Neural cell (in vitro differentiated cells): Measurements from ENCODE around the gene ACYP2.

ENCODE experiments used
- POLR2AphosphoS5 ChIP-seq: IDR thresholded peaks from 2 replicates; pipeline ENCODE4 v1.6.1; 2012
- TF ChIP-seq, protein P1 (sequence below): fragments of 450-650 bp; IDR thresholded peaks from 2 replicates; pipeline ENCODE4 v1.5.1; 2014; ENCODE audit warnings: antibody characterized with exemption, mild to moderate bottlenecking, moderate library complexity; ENCODE audit not compliant: poor library complexity, severe bottlenecking

DNA sequence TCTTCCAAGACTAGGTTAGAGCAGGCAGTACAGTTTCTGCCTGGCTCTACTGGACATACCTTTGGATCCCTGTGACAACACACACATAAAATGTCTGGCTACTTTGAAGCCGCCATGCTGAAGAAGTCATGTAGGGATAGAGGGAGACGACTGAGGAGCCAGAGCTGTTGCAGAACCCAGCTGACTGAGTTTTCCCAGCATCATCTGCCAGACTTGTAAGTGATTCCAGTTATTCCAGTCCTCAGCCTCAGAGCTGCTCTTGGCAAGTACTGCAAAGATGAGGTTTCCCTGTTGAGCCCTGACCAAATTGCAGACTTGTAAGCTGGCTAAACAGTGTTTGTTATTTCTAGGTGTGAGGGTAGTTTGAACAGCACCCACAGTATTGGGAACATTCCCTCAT, 172.1 kb downstream of the ACYP2 start:
- TF ChIP-seq, protein P1, sequence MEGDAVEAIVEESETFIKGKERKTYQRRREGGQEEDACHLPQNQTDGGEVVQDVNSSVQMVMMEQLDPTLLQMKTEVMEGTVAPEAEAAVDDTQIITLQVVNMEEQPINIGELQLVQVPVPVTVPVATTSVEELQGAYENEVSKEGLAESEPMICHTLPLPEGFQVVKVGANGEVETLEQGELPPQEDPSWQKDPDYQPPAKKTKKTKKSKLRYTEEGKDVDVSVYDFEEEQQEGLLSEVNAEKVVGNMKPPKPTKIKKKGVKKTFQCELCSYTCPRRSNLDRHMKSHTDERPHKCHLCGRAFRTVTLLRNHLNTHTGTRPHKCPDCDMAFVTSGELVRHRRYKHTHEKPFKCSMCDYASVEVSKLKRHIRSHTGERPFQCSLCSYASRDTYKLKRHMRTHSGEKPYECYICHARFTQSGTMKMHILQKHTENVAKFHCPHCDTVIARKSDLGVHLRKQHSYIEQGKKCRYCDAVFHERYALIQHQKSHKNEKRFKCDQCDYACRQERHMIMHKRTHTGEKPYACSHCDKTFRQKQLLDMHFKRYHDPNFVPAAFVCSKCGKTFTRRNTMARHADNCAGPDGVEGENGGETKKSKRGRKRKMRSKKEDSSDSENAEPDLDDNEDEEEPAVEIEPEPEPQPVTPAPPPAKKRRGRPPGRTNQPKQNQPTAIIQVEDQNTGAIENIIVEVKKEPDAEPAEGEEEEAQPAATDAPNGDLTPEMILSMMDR: no peak
- no peak for TF ChIP-seq POLR2AphosphoS5
